IMR-90 (cell line): Measurements from ENCODE around the gene UNC13A.

Experiments used
- CTCF ChIP-seq: conservative IDR thresholded peaks from 2 replicates; pipeline ENCODE4 v1.5.1; 2012; ENCODE audit warnings: mild to moderate bottlenecking, low read depth, low read length, improper control_type of control experiment
- ELK1 ChIP-seq: fragments of 150-350 bp; IDR thresholded peaks from 2 replicates; pipeline ENCODE4 v1.6.1; 2016; ENCODE audit warnings: low read depth, mild to moderate bottlenecking, low read length, moderate library complexity, borderline replicate concordance
- POLR2A ChIP-seq: IDR thresholded peaks from 2 replicates; pipeline ENCODE4 v1.6.1; 2012; ENCODE audit warnings: mild to moderate bottlenecking, low read depth, low read length
- RFX5 ChIP-seq: IDR thresholded peaks from 2 replicates; pipeline ENCODE4 v1.8.0; 2012; ENCODE audit warnings: low read depth, mild to moderate bottlenecking, low read length, moderate library complexity
- SMC3 ChIP-seq: fragments of 150-350 bp; IDR thresholded peaks from 2 replicates; pipeline ENCODE4 v1.6.1; 2016; ENCODE audit warnings: low read depth, mild to moderate bottlenecking, antibody characterized with exemption, low read length, moderate library complexity

GRCh38 chr19:17719730-17720400, 31.7 kb upstream of the UNC13A start:
- TF ChIP-seq ELK1 (no peak), RFX5 (no peak), CTCF (no peak), SMC3 (no peak), POLR2A (no peak)
